C4-2B (cell line): ENCODE measurements around the gene MYBPH.

Experiments used
- ZFX ChIP-seq: fragments of 450-650 bp; IDR thresholded peaks from 2 replicates; pipeline ENCODE4 v1.6.1; 2017
- TF ChIP-seq, protein P1 (sequence below): fragments of 450-650 bp; conservative IDR thresholded peaks from 2 replicates; pipeline ENCODE4 v1.5.1; 2017; ENCODE audit warnings: mild to moderate bottlenecking

DNA sequence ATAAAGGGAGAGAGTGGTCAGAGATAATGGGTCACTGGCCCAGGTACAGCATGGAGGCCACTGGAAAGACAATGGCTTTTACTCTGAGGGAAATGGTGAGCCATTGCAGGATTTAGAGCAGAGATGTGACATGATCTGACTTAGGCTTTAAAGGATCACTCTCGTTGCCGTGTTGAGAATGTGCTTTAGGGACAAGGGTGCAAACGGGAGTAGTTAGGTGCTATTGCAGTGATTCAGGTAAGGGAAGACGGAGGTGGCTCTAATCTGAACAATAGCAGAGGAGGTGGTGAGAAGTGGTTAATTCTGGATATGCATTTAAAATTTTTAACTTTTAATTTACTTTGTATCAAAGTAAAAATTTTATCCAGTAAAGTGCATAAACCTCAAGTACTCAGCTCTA lies 38.3 kb downstream of the MYBPH start:
- TF ChIP-seq, protein P1, sequence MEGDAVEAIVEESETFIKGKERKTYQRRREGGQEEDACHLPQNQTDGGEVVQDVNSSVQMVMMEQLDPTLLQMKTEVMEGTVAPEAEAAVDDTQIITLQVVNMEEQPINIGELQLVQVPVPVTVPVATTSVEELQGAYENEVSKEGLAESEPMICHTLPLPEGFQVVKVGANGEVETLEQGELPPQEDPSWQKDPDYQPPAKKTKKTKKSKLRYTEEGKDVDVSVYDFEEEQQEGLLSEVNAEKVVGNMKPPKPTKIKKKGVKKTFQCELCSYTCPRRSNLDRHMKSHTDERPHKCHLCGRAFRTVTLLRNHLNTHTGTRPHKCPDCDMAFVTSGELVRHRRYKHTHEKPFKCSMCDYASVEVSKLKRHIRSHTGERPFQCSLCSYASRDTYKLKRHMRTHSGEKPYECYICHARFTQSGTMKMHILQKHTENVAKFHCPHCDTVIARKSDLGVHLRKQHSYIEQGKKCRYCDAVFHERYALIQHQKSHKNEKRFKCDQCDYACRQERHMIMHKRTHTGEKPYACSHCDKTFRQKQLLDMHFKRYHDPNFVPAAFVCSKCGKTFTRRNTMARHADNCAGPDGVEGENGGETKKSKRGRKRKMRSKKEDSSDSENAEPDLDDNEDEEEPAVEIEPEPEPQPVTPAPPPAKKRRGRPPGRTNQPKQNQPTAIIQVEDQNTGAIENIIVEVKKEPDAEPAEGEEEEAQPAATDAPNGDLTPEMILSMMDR: no peak
- no peak for TF ChIP-seq ZFX
